CD14-positive monocyte (primary cell): Measurements from ENCODE around the gene SMU1. TPM values are rescaled to one million over a fixed set of nuclear protein-coding genes. Genes with fewer than 3 reads are reported as not detected.

ENCODE experiments used
- DNase-seq, 3 donors: peaks; one replicate each; pipeline ENCODE4 v3.0.0-alpha.2; 2011 to 2022
- H2AFZ ChIP-seq: 2 replicates; pipeline ENCODE4 v1.6.0; 2012; ENCODE audit warnings: mild to moderate bottlenecking, low read depth, low read length, inconsistent platforms; ENCODE audit not compliant: insufficient read depth, poor library complexity, severe bottlenecking
- H3K27ac ChIP-seq, 2 donors: 1 replicate in 1 of 2; 2 replicates in 1 of 2; pipeline ENCODE4 v1.5.1; 2012 to 2013; ENCODE audit warnings: low read length in 2 of 2, control low read depth in 1 of 2, inconsistent platforms in 1 of 2, low read depth in 1 of 2, mild to moderate bottlenecking in 1 of 2
- H3K27me3 ChIP-seq, 2 donors: one replicate each; pipeline versions ENCODE4 v1.6.0 to v1.6.1; 2011 to 2013; ENCODE audit warnings: low read length in 2 of 2; ENCODE audit not compliant: control insufficient read depth in 2 of 2, insufficient read depth in 2 of 2
- H3K36me3 ChIP-seq, 2 donors: replicated peaks in 1 of 2; 1 replicate in 1 of 2; 2 replicates in 1 of 2; pipeline versions ENCODE4 v1.5.1 to v1.6.1; 2012 to 2013; ENCODE audit warnings: low read length in 2 of 2, control low read depth in 1 of 2, inconsistent platforms in 1 of 2, mild to moderate bottlenecking in 1 of 2; ENCODE audit not compliant: insufficient read depth in 2 of 2, control insufficient read depth in 1 of 2
- H3K4me1 ChIP-seq, 2 donors: 1 replicate in 1 of 2; 2 replicates in 1 of 2; pipeline versions ENCODE4 v1.5.1 to v1.6.1; 2012 to 2013; ENCODE audit warnings: low read length in 2 of 2, control low read depth in 1 of 2, inconsistent platforms in 1 of 2, mild to moderate bottlenecking in 1 of 2, moderate library complexity in 1 of 2; ENCODE audit not compliant: insufficient read depth in 2 of 2, control insufficient read depth in 1 of 2
- H3K4me2 ChIP-seq: replicated peaks from 2 replicates; pipeline ENCODE3; 2012; ENCODE audit warnings: low read length, moderate library complexity, mild to moderate bottlenecking; ENCODE audit not compliant: poor library complexity, severe bottlenecking; ENCODE audit errors: extremely low read depth
- H3K4me3 ChIP-seq, 3 experiments: fragments of 200-600 bp in 1 of 3; sonication (generic) in 1 of 3; replicated peaks in 1 of 3; 1 replicate in 2 of 3; 2 replicates in 1 of 3; pipeline ENCODE4 v1.5.1; 2011 to 2013; ENCODE audit warnings: low read length in 3 of 3, mild to moderate bottlenecking in 3 of 3, control low read depth in 2 of 3, low read depth in 2 of 3, inconsistent platforms in 1 of 3, moderate library complexity in 1 of 3
- H3K79me2 ChIP-seq: 2 replicates; pipeline ENCODE4 v1.6.0; 2012; ENCODE audit warnings: mild to moderate bottlenecking, control low read depth, inconsistent platforms, low read length, moderate library complexity; ENCODE audit not compliant: insufficient read depth
- H3K9ac ChIP-seq: 2 replicates; pipeline ENCODE4 v1.6.0; 2017; ENCODE audit warnings: low read length, mild to moderate bottlenecking; ENCODE audit not compliant: insufficient read depth, poor library complexity, severe bottlenecking
- H3K9me3 ChIP-seq, 2 donors: replicated peaks in 1 of 2; 1 replicate in 1 of 2; 2 replicates in 1 of 2; pipeline versions ENCODE4 v1.5.1 to v1.6.1; 2012 to 2013; ENCODE audit warnings: low read length in 2 of 2, control low read depth in 1 of 2; ENCODE audit not compliant: control insufficient read depth in 1 of 2, insufficient read depth in 1 of 2
- H4K20me1 ChIP-seq: 2 replicates; pipeline ENCODE4 v1.6.0; 2012; ENCODE audit warnings: mild to moderate bottlenecking, low read length, control low read depth, moderate library complexity; ENCODE audit not compliant: insufficient read depth
- H3K27ac Mint-ChIP-seq, 7 donors: one replicate each; pipeline ENCODE4 v1.8.0; 2020; ENCODE audit warnings: mild to moderate bottlenecking in 7 of 7, mixed read lengths in 7 of 7, moderate library complexity in 6 of 7, inconsistent platforms in 2 of 7
- H3K27me3 Mint-ChIP-seq, 3 donors: one replicate each; pipeline ENCODE4 v1.8.0; 2021 to 2022; ENCODE audit warnings: low read depth in 3 of 3, mild to moderate bottlenecking in 3 of 3, mixed read lengths in 3 of 3, moderate library complexity in 3 of 3, inconsistent platforms in 1 of 3
- H3K36me3 Mint-ChIP-seq, 2 donors: one replicate each; pipeline ENCODE4 v1.8.0; 2020; ENCODE audit warnings: mixed read lengths in 2 of 2, inconsistent platforms in 1 of 2, mild to moderate bottlenecking in 1 of 2
- H3K4me1 Mint-ChIP-seq: one replicate; pipeline ENCODE4 v1.8.0; 2020; ENCODE audit warnings: mild to moderate bottlenecking, mixed read lengths
- H3K4me3 Mint-ChIP-seq, 2 donors: one replicate each; pipeline ENCODE4 v1.8.0; 2020; ENCODE audit warnings: mild to moderate bottlenecking in 2 of 2, mixed read lengths in 2 of 2, moderate library complexity in 1 of 2
- H3K9me3 Mint-ChIP-seq, 7 donors: one replicate each; pipeline ENCODE4 v1.8.0; 2020 to 2022; ENCODE audit warnings: mixed read lengths in 7 of 7, mild to moderate bottlenecking in 6 of 7, moderate library complexity in 6 of 7, inconsistent platforms in 2 of 7
- CTCF ChIP-seq: fragments of 200-600 bp; IDR thresholded peaks from one replicate; pipeline ENCODE4 v1.8.0; 2022; ENCODE audit warnings: antibody characterized with exemption, mild to moderate bottlenecking
- WGBS: methylation state at CpG from one replicate; pipeline ENCODE4 v1.1.5; 2013; ENCODE audit warnings: missing lambda C conversion rate; ENCODE audit not compliant: insufficient coverage; 5-methylcytosine and 5-hydroxymethylcytosine counted together
- intact Hi-C, 2 donors: fragments of 100-400 bp; cut with micrococcal nuclease; formaldehyde crosslinking; loops; one replicate each; pipeline versions ENCODE4 v1.15.0 to v1.15.1; 2023
- polyA plus RNA-seq, 3 donors: library from polyadenylated mRNA; depleted of rRNA in 1 of 3; unstranded in 2 of 3; stranded (reverse) in 1 of 3; fragments of 300-500 nt in 2 of 3; fragments of >200 nt in 1 of 3; fragmentation: Illumina TruSeq in 2 of 3; gene quantifications; 1 replicate in 2 of 3; 2 replicates in 1 of 3; pipeline ENCODE4 v1.2.3, GENCODE V29; 2012 to 2021

Gene SMU1
- polyA plus RNA-seq, 3 donors: 8.0 to 21.7 (median 19.3) TPM

- Histone ChIP-seq H3K27me3 (no peaks in the 10 kb centered on the region), H3K4me3 (no peak overlapping the region), H2AFZ (no peak overlapping the region), H3K9ac (no peak overlapping the region), H3K9me3 (no peaks in the 10 kb centered on the region), H3K4me2 (no peak overlapping the region), H3K4me1 (peaks cover 10 to 21% of the 10 kb centered on the region in 2 donors), H3K36me3 (peaks cover 40 to 92% of the 10 kb centered on the region in 2 donors), H4K20me1 (peaks cover 97% of the 10 kb centered on the region), H3K27ac (peak overlapping the region in 1 of 2 donors; percentile 54), H3K79me2 (peaks cover 74% of the 10 kb centered on the region)
- no peak for DNase-seq
- no peaks in the 10 kb centered on the region for H3K9me3 Mint-ChIP-seq
- peak overlapping the region in 6 of 7 donors; percentile 22 to 82 (median 52) for H3K27ac Mint-ChIP-seq
- H3K27me3 Mint-ChIP-seq: peaks cover 0 to 2% (median 0%) of the 10 kb centered on the region in 3 donors
- intact Hi-C loops: loop anchor here in 1 of 2 donors (5.0 kb wide), 1 partner anchor 42 kb away; the partner anchor contains the start of gene B4GALT1
- WGBS: 88% methylated on average over 7 of the region's 9 CpGs
- no peak overlapping the region for H3K4me3 Mint-ChIP-seq
- H3K4me1 Mint-ChIP-seq: peaks cover 22% of the 10 kb centered on the region
- peaks cover 70 to 88% of the 10 kb centered on the region in 2 donors for H3K36me3 Mint-ChIP-seq
- peak; percentile 12 for TF ChIP-seq CTCF
Observed at GRCh38 chr9:33124751-33125381, 48.4 kb upstream of the SMU1 start.

- TF ChIP-seq CTCF: no peak
- peaks cover 4 to 15% of the 10 kb centered on the region in 2 donors for H3K4me1 ChIP-seq
- no peak overlapping the region for H3K4me3 Mint-ChIP-seq
- no peak overlapping the region for H3K4me3 ChIP-seq
- no peak overlapping the region for H2AFZ ChIP-seq
- H3K27ac ChIP-seq: peak overlapping the region in 1 of 2 donors; percentile 39
- peaks cover 14% of the 10 kb centered on the region for H3K4me1 Mint-ChIP-seq
- H3K79me2 ChIP-seq: peaks cover 65% of the 10 kb centered on the region
- no peaks in the 10 kb centered on the region for H3K9me3 ChIP-seq
- intact Hi-C loops: no loop called here
- H3K4me2 ChIP-seq: no peak overlapping the region
- peak overlapping the region in 4 of 7 donors; percentile 16 to 50 (median 39) for H3K27ac Mint-ChIP-seq
- no peaks in the 10 kb centered on the region for H3K27me3 ChIP-seq
- H3K9ac ChIP-seq: no peak overlapping the region
- H4K20me1 ChIP-seq: peaks cover 97% of the 10 kb centered on the region
- WGBS: 95% methylated on average over 4 of the region's 5 CpGs
- H3K9me3 Mint-ChIP-seq: no peaks in the 10 kb centered on the region
- peaks cover 70 to 88% of the 10 kb centered on the region in 2 donors for H3K36me3 Mint-ChIP-seq
- peaks cover 0 to 2% (median 0%) of the 10 kb centered on the region in 3 donors for H3K27me3 Mint-ChIP-seq
- no peak for DNase-seq
- H3K36me3 ChIP-seq: peaks cover 44 to 95% of the 10 kb centered on the region in 2 donors
Observed at GRCh38 chr9:33124046-33124445, 47.6 kb upstream of the SMU1 start.
